HEK293T (cell line): ENCODE results near the gene JPT2.

Experiments
- FOXM1 ChIP-seq: fragments of 450-650 bp; IDR thresholded peaks from 2 replicates; pipeline ENCODE4 v1.6.1; 2017; ENCODE audit warnings: mild to moderate bottlenecking, borderline replicate concordance
- NFRKB ChIP-seq: fragments of 450-650 bp; IDR thresholded peaks from 2 replicates; pipeline ENCODE4 v1.6.1; 2016; ENCODE audit warnings: mild to moderate bottlenecking, moderate library complexity
- SP1 ChIP-seq: fragments of 450-650 bp; IDR thresholded peaks from 2 replicates; pipeline ENCODE4 v1.6.1; 2017

GRCh38 chr16:1734123-1734522, 56.0 kb downstream of the JPT2 start:
- no peak for TF ChIP-seq NFRKB
- TF ChIP-seq FOXM1, result no peak
- TF ChIP-seq SP1, result no peak
